ENCODE data around the gene SLC35B4.

DNA sequence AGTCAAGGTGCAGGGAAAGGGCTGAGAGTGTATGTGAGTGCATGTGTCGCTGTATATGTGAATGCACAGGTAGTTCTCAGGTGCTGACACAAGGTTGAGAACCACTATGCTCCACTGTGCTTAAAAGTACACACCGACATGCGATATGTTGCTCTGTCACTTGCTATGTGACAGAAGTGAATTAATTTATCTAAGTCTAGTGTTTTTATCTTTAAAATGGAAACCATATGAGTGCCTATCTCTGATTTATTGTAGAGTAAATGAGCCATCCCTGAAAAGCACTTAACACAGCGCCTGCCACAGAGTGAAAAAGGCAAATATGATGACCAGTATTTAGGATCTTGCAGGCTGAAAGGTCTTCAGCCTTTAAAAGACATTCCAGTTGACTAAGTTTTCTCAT, 4.9 kb downstream of the SLC35B4 start:
- TF ChIP-seq EZH2 (IDR thresholded peaks at IDR 0.05; ENCODE audit: insufficient read depth, low read length) = no peak
- TF ChIP-seq, protein P1, sequence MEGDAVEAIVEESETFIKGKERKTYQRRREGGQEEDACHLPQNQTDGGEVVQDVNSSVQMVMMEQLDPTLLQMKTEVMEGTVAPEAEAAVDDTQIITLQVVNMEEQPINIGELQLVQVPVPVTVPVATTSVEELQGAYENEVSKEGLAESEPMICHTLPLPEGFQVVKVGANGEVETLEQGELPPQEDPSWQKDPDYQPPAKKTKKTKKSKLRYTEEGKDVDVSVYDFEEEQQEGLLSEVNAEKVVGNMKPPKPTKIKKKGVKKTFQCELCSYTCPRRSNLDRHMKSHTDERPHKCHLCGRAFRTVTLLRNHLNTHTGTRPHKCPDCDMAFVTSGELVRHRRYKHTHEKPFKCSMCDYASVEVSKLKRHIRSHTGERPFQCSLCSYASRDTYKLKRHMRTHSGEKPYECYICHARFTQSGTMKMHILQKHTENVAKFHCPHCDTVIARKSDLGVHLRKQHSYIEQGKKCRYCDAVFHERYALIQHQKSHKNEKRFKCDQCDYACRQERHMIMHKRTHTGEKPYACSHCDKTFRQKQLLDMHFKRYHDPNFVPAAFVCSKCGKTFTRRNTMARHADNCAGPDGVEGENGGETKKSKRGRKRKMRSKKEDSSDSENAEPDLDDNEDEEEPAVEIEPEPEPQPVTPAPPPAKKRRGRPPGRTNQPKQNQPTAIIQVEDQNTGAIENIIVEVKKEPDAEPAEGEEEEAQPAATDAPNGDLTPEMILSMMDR (IDR thresholded peaks at IDR 0.05; ENCODE audit: insufficient read depth, low read depth, low read length) = no peak

Data from astrocyte (in vitro differentiated cells and primary cell).